Measurements from ENCODE around the gene EFNA4.

Gene EFNA4

GRCh38 chr1:155033524-155033923 lies 30.0 kb upstream of the EFNA4 start, which contains the start of the genes DCST1 and DCST2:
TSS of gene DCST1 (plus strand) at chr1:155033824. CDS start at chr1:155034037, 213 bp downstream.
TSS of gene DCST2 (minus strand) at chr1:155033781. CDS start at chr1:155033701, 80 bp downstream.
- no peak for DNase-seq (ENCODE audit: low read depth, low spot score)

GRCh38 chr1:155034318-155035208 lies 29.0 kb upstream of the EFNA4 start:
- DNase-seq (ENCODE audit: low read depth, low spot score): no peak

GRCh38 chr1:155035936-155036335 lies 27.6 kb upstream of the EFNA4 start:
- DNase-seq (ENCODE audit: low read depth, low spot score): no peak

GRCh38 chr1:155037043-155037442 lies 26.5 kb upstream of the EFNA4 start:
- DNase-seq (ENCODE audit: low read depth, low spot score): no peak

- DNase-seq (ENCODE audit: low read depth, low spot score): no peak
These were observed 25.6 kb upstream of the EFNA4 start for GRCh38 chr1:155037851-155038441.

GRCh38 chr1:155038602-155039307 lies 24.8 kb upstream of the EFNA4 start:
- no peak for DNase-seq (ENCODE audit: low read depth, low spot score)

GRCh38 chr1:155039308-155039669 lies 24.3 kb upstream of the EFNA4 start:
- no peak for DNase-seq (ENCODE audit: low read depth, low spot score)

GRCh38 chr1:155040358-155041093 lies 23.0 kb upstream of the EFNA4 start:
- no peak for DNase-seq (ENCODE audit: low read depth, low spot score)

- DNase-seq (ENCODE audit: low read depth, low spot score): no peak
These were observed 20.8 kb upstream of the EFNA4 start for GRCh38 chr1:155042789-155043188.

- no peak for DNase-seq (ENCODE audit: low read depth, low spot score)
These were observed 20.2 kb upstream of the EFNA4 start for GRCh38 chr1:155043301-155043702.

- DNase-seq (ENCODE audit: low read depth, low spot score): no peak
These were observed 19.7 kb upstream of the EFNA4 start for GRCh38 chr1:155043793-155044192.

GRCh38 chr1:155044365-155044764 lies 19.2 kb upstream of the EFNA4 start:
- DNase-seq (ENCODE audit: low read depth, low spot score): no peak

GRCh38 chr1:155044812-155045657 lies 18.5 kb upstream of the EFNA4 start:
- DNase-seq (ENCODE audit: low read depth, low spot score): peak; percentile 81

GRCh38 chr1:155048449-155049334 lies 14.8 kb upstream of the EFNA4 start:
- DNase-seq (ENCODE audit: low read depth, low spot score): no peak

- peak; percentile 78 for DNase-seq (ENCODE audit: low read depth, low spot score)
These were observed 13.6 kb upstream of the EFNA4 start for GRCh38 chr1:155049651-155050559.

GRCh38 chr1:155050560-155051341 lies 12.8 kb upstream of the EFNA4 start, which contains the start of gene ADAM15:
TSS of gene ADAM15 (plus strand) at chr1:155051316. CDS start at chr1:155051387, 71 bp downstream.
- peak; percentile 88 for DNase-seq (ENCODE audit: low read depth, low spot score)

GRCh38 chr1:155051342-155051776 lies 12.2 kb upstream of the EFNA4 start:
- DNase-seq (ENCODE audit: low read depth, low spot score): no peak
